Ureter (tissue), 1 donor: ENCODE measurements around the gene ATP9B. TPM values are rescaled to one million over a fixed set of nuclear protein-coding genes. Genes with fewer than 3 reads are reported as not detected.
"Not testable (repeated sequence)": the region's sequence is repeated elsewhere in the genome, so short reads cannot be mapped to it uniquely, and the experiment has no call there.

Source experiments
- DNase-seq: peaks from one replicate; pipeline ENCODE4 v3.0.0-alpha.2; 2020; ENCODE audit warnings: low spot score
- total RNA-seq: library from RNA; stranded (reverse); gene quantifications from one replicate; pipeline ENCODE4 v1.2.4, GENCODE V29; 2023
- donor health status: DM: yes; HTN: yes; CAD: no.

ATP9B gene
- total RNA-seq, 1 donor from 2014 or later = 69.6 TPM

- DNase-seq = no peak
These were observed 292.8 kb downstream of the ATP9B start for GRCh38 chr18:79361766-79362522.

DNA sequence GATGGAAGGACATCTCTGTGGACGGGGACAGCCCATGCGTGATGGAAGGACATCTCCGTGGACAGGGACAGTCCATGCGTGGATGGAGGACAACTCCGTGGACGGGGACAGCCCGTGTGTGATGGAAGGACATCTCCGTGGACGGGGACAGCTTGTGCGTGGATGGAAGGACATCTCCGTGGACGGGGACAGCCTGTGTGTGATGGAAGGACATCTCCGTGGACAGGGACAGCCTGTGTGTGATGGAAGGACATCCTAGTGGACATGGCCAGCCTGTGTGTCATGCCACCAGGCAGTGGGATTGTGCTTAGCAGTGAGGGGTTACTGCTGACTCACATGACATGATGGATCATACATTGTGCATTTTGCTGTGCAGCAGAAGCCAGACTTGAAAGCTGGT is 296.5 kb downstream of the ATP9B start:
- no peak for DNase-seq

DNA sequence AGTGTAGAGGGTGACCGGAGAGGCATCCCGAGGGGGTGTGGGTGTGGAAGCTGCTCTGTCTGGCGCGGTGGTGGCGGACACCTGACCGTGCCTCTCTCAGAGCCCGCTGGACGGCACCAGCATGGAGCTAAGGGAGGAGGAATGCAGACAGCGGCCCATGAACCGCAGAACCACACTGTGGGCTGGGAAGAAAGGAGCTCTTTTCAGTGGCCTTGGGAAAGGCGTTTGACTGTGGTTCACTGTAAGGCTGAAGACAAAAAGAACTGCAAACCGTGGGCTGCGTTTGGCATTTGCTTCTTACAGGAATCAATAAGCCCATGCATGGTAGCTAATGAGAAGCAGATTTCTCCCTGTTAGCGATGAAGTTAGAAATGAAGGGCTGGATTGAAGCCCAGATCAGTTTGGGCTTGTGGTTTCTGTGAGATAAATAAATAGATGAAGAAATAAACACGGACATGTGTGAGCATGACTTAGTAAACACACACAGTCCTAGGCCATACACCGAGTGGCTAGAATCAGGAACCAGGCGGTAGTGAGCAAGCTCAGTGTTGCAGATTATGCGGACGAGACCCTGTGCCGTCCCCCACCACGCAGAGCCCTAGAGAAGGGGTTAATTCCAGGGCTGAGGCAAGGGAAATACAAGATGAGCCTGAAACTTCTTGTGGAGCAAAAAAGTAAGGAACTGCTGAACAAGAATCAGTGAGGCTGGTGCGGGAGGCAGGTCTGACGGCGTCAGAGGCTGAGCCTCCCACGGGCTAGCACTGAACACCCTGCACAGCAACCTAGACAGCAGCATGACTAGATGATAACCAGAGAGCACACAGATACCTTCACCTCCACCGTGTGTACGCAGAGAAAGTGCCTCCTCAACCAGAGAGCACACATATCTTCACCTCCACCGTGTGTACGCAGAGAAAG is 297.2 kb downstream of the ATP9B start:
- no peak for DNase-seq

GRCh38 chr18:79367480-79367879 is 298.3 kb downstream of the ATP9B start:
- DNase-seq = no peak

DNA sequence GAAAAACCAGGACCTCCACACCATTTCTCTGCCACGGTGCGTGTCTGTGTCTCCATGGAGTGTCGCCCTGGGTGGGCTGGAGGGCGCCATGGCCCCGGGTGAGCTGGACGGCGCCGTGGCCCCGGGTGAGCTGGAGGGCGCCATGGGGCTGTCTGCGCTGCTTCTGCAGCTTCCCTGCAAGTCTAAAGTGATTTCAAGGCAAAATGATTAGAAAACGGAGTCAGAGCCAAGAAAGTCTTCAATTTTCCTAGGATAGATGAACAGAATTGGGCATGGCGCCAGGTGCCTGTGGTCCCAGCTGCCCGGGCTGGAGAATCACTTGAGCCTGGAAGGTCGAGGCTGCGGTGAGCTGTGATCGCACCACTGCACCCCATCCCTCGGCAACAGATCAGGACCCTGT is 298.8 kb downstream of the ATP9B start:
- peak; percentile 28 for DNase-seq

GRCh38 chr18:79368681-79369080 is 299.5 kb downstream of the ATP9B start:
- DNase-seq = no peak

GRCh38 chr18:79371561-79372121 is 302.4 kb downstream of the ATP9B start:
- DNase-seq = no peak

DNA sequence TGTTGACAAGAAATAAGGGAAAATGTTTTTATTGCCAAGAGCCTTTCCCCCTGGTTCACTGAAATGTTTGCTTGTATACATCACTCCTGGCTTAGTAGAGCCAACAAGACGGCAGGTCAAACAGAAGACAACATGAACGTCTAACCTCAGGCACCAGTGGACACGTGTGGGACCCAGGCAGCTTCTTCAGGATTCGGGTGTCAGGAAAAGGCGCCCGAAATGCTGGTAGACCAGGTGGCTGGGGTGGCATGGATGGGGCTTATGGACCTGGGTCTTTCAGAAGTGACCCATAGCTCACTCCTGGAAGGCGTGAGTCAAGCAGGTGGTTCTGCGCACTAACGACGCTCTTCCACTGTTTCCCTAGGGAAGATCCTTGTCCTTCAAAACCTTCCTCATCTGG is 303.3 kb downstream of the ATP9B start:
- DNase-seq = no peak

GRCh38 chr18:79372991-79373390 is 303.8 kb downstream of the ATP9B start:
- DNase-seq = no peak

DNA sequence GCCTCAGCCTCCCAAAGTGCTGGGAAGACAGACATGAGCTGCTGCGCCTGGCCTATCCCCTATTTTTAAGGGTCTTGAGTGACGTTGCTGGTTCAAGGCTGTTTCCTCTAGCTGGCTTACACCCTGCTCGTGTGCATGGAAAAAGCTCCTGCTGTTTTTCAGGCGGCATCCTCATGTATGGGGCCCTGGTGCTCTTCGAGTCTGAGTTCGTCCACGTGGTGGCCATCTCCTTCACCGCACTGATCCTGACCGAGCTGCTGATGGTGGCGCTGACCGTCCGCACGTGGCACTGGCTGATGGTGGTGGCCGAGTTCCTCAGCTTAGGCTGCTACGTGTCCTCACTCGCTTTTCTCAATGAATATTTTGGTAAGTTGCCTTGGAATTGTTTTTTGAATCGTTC is 304.5 kb downstream of the ATP9B start:
- DNase-seq = no peak

GRCh38 chr18:79374408-79375171 is 305.4 kb downstream of the ATP9B start:
- no peak for DNase-seq

DNA sequence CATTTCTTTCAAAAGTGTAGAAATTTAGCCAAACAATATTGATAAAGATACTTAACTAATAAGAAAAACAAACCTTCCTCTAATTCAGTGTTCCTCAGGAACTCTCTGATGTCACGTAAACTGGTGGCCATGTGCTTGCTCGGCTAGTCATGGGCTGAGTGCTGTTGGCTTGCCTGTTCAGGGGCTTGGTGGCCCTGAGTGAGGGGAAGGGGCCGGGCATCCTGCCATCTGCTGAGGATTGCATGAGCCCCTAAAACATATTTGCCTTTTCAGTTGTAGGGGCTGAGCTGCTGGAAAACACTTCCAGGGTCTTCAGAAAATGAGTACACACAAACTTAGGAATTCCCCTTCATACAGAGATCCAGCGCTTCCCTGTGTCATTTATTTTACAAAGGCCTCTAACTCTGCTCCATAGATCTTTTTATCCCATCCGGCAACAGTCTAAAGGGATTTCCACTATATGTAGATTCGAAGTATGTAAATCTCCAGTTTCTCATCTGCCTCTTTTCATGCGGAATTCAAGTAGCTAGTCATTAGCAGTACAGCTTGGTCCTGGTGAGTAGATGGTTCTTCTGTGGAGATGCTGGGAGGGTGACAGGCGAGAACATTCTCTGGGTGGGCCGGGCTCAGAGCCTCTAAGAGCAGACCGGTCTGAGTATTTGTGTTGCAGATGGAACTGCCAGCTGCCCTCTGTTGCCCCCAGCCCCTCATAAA is 306.4 kb downstream of the ATP9B start:
- no peak for DNase-seq

- not testable (repeated sequence) for DNase-seq
These were observed 307.5 kb downstream of the ATP9B start for GRCh38 chr18:79376661-79377060.

GRCh38 chr18:79377187-79377891 is 308.1 kb downstream of the ATP9B start:
- no peak for DNase-seq

- DNase-seq = peak; percentile 85
These were observed 309.5 kb downstream of the ATP9B start for GRCh38 chr18:79378536-79379250.

- no peak for DNase-seq
These were observed 310.2 kb downstream of the ATP9B start for GRCh38 chr18:79379251-79379905.

DNA sequence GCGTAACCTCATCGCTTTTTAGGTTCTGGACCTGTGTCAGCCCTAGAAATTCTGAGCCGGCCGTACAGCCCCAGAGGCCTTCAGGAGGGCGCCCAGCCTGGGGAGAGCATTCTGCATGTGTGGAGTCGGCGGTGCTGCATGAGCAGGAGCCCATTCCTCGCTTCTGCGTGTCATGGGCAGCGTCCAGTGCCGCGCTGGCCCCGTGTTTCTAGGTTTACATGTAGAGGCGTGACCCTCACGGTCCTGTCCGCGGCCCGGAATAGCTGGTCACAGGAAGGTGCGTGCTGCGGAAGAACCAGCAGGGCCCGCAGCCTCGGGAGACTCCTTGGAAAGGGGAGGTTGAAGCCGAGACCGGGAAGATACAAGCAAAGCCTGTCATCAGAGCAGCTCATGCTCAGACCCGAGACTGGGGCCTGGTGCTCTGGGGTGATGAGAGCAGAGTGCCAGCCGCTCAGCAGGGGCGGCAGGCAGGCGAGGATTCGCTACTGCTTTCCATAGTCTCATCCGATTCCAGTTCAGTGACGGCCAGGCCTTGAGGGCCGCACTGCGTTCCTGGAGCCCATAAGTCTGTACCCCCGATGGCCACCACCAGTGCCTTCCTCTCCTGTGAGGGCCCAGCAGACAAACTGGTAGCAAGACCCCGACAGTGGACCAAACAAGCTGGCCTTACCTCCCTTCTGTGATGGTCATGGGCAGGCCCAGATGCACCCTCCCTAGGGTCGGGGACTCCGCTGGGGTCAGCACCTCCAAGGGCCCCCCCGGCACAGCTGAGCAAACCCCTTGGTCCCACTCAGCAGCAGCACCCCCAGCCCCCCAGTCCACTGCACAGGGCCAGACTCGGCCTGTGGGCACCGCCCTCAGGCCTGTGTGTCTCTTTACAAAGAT is 311.0 kb downstream of the ATP9B start:
- no peak for DNase-seq
